GM12892 (cell line): ENCODE results near the gene PRKD1.

Experiments used
- POLR2A ChIP-seq: IDR thresholded peaks from 2 replicates; pipeline ENCODE4 v1.6.1; 2011; ENCODE audit warnings: low read depth, low read length, control low read depth
- TAF1 ChIP-seq: IDR thresholded peaks from 2 replicates; pipeline ENCODE4 v1.6.1; 2011; ENCODE audit warnings: low read depth, mild to moderate bottlenecking, control low read depth, low read length, borderline replicate concordance

DNA sequence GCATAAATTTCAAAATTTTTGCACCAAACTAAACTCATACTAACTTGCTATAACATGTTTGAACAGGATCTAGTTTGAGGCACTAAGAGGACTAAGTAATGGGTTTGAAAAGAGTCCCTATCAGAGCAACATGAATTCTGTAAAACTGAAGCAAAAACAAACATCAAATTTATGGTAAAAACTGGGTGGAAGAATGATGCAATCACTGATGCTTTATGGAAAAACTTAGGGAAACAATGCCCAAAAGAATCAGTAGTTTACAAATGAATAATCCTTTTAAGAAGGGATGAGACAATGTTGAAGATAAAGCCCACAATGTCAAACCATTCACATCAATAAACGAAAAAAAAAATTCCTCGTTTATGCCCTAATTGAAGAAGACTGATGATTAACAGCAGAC lies 88.9 kb downstream of the PRKD1 start:
- TF ChIP-seq POLR2A, result no peak
- no peak for TF ChIP-seq TAF1
